HG03045 (cell line): ENCODE results near the gene CD1B.
A peak's percentile ranks its signal among the peaks of the same experiment; 100 is the strongest.
"Not testable (repeated sequence)": the region's sequence is repeated elsewhere in the genome, so short reads cannot be mapped to it uniquely, and the experiment has no call there.

Experiments used
- ATAC-seq: cut with Tn5 transposase; IDR thresholded peaks from one replicate; pipeline ENCODE4 v1.9.1; 2021; ENCODE audit warnings: mild to moderate bottlenecking, moderate library complexity; ENCODE audit not compliant: unreplicated experiment

CD1B gene

GRCh38 chr1:158329300-158329699, 2.0 kb downstream of the CD1B start:
- ATAC-seq = no peak

- no peak for ATAC-seq
Measured at GRCh38 chr1:158328426-158328825, 2.9 kb downstream of the CD1B start.

- ATAC-seq = no peak
Measured at GRCh38 chr1:158327481-158327880, 3.9 kb downstream of the CD1B start.

DNA sequence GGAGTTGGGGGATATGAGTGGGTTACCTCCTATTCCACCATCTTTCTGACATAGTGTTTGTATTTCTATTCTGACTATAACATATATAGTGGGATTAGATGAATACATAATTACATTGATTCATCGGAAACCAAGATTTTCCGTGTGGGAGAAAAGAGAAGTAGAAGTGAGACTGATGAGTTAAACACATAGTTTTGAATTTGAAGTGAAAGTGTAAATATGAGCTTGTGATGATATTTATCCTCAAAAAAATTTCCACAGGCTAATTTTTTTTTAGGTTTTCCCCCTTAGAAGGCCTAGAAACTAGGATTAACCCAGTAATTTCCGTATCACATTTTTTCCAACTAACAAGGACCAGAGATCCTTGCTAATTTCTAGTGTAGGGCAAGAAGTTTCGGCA, 6.9 kb downstream of the CD1B start:
- ATAC-seq = no peak

DNA sequence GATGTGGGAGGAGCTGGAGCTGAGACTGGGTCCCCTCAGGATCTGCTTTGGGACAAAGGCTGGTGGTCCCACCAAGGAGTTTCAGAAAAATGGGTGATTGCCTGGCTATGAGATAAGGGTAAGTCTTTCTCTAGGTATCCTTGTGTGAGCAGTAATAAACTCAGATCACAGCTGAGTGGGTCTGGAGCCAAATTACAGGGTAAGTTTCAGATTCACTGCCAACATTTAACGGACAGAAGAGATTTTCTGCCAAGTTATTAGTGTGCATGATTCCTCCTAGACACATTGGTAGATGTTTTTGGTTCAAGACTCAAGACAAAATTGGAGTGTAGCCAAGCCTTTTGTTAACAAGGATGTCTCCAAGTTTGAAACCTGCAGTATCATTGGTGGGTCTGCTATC, 7.5 kb downstream of the CD1B start:
- ATAC-seq = no peak

GRCh38 chr1:158311066-158311465, 20.3 kb downstream of the CD1B start:
- no peak for ATAC-seq

- no peak for ATAC-seq
Measured at GRCh38 chr1:158310623-158311022, 20.7 kb downstream of the CD1B start.

GRCh38 chr1:158295791-158296190, 35.5 kb downstream of the CD1B start:
- no peak for ATAC-seq

DNA sequence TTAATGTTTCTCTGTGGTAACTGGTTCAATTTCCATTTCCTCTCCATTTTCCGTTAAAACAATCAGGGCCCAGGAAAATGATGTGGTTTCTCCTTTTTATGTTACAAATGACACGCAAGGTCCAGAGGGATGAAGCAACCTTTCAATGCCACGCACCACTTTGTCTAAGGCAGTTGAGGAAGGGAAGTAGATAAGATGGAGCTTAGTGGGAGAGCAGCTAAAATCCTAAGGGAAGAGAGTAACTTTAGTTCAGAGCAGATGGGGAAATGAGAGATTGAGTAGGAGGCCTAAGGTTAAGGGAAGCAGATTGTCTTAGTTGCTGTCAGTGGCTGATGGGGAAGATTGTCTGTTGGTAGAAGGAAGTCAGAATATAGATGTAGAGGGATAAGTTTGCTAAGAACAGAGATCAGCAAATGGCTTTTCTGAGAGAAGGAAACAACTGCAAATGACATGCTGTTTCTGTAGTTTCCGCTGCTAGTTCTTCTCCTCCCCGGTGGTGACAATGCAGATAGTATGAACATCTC, 40.9 kb downstream of the CD1B start:
- no peak for ATAC-seq

GRCh38 chr1:158289811-158290210, 41.5 kb downstream of the CD1B start, which contains the start of gene CD1C:
Gene CD1C, plus strand, starts transcription at chr1:158289923. Its CDS starts 142 bp downstream, at chr1:158290065.
- no peak for ATAC-seq

DNA sequence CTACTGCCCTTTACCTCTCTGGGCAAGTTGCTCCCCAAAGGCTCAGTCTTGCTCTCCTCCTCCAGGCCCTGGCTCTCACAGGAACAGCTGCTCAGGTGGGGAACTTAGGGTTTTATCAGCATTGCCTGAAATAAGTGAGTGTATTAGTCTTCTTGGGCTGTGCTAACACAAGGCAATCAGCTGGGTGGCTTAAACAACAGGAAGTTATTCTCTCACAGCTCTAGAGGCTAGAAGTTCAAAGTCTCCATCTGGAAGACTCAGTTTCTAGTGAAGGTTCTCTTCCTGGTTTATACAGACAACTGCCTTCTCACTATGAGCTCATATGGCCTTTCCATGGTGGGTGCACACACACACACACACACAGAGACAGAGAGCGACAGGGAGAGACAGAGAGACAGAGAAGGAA, 44.4 kb downstream of the CD1B start:
- ATAC-seq = peak; percentile 22

DNA sequence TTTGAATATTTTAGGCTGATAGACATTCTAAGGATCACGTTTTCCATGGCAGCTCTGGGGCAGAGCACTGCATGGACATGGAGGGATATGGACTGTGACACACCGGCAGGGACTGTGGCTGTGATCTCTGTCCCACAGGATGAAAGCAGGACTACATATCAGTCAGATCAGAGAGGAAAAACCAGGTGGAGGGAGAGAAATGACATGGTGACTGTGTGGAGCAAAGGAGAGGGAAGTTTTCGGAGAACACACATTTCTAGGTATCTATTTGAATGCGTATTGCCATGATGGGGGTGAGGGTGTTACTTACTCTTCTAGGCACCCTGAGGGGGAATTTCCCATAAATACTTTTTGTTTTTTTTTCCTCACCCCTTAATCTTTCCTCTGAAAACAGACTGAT, 44.8 kb downstream of the CD1B start:
- ATAC-seq = peak; percentile 35

DNA sequence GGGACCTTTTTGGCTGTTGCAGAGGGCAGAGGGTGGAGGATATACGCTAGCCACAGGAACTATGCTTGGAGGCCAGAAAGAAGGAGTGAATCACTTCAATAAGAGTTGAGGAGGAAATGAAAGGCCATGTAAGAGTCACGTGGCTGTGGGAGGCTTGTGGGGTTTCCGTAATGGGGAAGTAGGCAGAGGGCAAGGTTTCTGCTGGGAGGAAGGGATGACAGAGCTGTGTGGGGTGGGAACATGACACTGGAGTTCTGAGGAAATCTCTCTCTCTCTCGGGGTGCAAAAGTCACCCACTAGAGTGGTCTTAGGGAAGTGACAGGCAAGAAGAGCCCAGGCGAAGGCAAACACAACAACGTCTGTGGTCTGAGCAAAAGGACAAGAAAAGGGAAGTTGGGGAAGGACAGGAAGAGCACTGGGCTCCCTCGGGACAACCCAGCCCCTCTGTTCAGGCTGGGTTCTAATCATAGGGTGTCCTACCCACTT, 45.5 kb downstream of the CD1B start:
- ATAC-seq = peak; percentile 60

DNA sequence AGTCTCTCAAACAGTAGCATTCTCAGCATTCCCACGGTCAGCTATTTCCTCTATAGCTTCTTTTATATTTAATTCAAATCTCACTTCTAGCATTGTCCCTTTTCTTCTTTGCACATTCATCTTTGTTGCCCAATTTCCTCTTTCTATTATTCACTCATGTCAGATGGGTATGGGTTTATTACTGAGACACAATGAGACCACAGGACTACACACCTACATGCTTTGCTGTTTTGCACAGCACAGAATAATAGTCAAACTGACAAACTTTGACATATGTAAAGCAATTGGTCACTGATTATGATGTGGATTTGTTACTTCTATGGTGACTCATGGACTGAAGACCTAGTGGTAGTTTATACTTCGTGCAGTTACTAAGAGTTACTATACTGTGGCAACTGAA, 47.4 kb downstream of the CD1B start:
- ATAC-seq = no peak

- ATAC-seq = not testable (repeated sequence)
Measured at GRCh38 chr1:158282421-158282820, 48.9 kb downstream of the CD1B start.
